Right lobe of liver (tissue), 6 donors: ENCODE results near the gene ZRANB1. TPM values are rescaled to one million over a fixed set of nuclear protein-coding genes. Genes with fewer than 3 reads are reported as not detected.
"Not testable (repeated sequence)": the region's sequence is repeated elsewhere in the genome, so short reads cannot be mapped to it uniquely, and the experiment has no call there.

Experiments
- ATAC-seq, 4 donors: fragments of 200-7000 bp; cut with Tn5 transposase; one replicate each; pipeline ENCODE4 v1.9.1; 2020; ENCODE audit warnings: mild to moderate bottlenecking in 4 of 4, moderate library complexity in 4 of 4
- DNase-seq, 3 donors: peaks; one replicate each; pipeline ENCODE4 v3.0.0-alpha.2; 2020
- H3K27ac ChIP-seq, 3 donors: fragments of 200-600 bp; one replicate each; pipeline ENCODE4 v1.8.0; 2022
- H3K27me3 ChIP-seq, 2 donors: fragments of 200-600 bp; one replicate each; pipeline ENCODE4 v1.8.0; 2022
- H3K36me3 ChIP-seq, 4 donors: fragments of 200-600 bp; sonication (generic) in 1 of 4; one replicate each; pipeline versions ENCODE4 v1.5.1 to v1.8.0; 2017 to 2022; ENCODE audit warnings: control low read depth in 1 of 4
- H3K4me1 ChIP-seq, 4 donors: fragments of 200-600 bp; sonication (generic) in 1 of 4; one replicate each; pipeline versions ENCODE4 v1.5.1 to v1.8.0; 2017 to 2022; ENCODE audit warnings: control low read depth in 1 of 4
- H3K4me3 ChIP-seq, 3 donors: fragments of 200-600 bp; one replicate each; pipeline ENCODE4 v1.8.0; 2022
- H3K9me3 ChIP-seq, 4 donors: fragments of 200-600 bp; sonication (generic) in 1 of 4; one replicate each; pipeline versions ENCODE4 v1.5.1 to v1.8.0; 2017 to 2022; ENCODE audit warnings: control low read depth in 1 of 4
- POLR2A ChIP-seq: fragments of 450-650 bp; IDR thresholded peaks from one replicate; pipeline ENCODE4 v1.6.1; 2017; ENCODE audit warnings: antibody characterized with exemption, mild to moderate bottlenecking
- WGBS: methylation state at CpG from one replicate; pipeline ENCODE4 v1.1.6; 2018; ENCODE audit warnings: low coverage, low lambda C conversion rate; ENCODE audit not compliant: insufficient coverage; ENCODE audit errors: missing lambda C conversion rate; 5-methylcytosine and 5-hydroxymethylcytosine counted together
- intact Hi-C, 2 donors: fragments of 100-400 bp; cut with DNase I; formaldehyde crosslinking; loops; one replicate each; pipeline versions ENCODE4 v1.11.2 to v1.14.1; 2022
- total RNA-seq, 6 experiments: library from RNA; depleted of rRNA in 2 of 6; stranded (reverse); fragments of >200 nt in 2 of 6; fragmentation: NEBNext Ultra II Directional in 3 of 6; extraction: Animal tissue kit (Norgen Biotek cat#: 25700) in 3 of 6; gene quantifications; one replicate each; pipeline versions ENCODE4 v1.1.0 to v1.2.4, GENCODE V29; 2016 to 2023
- TF ChIP-seq, protein P1 (sequence below), 4 donors: fragments of 200-600 bp in 3 of 4; fragments of 450-650 bp in 1 of 4; IDR thresholded peaks; one replicate each; pipeline versions ENCODE4 v1.5.1 to v1.8.0; 2016 to 2022; ENCODE audit warnings: antibody characterized with exemption in 4 of 4, mild to moderate bottlenecking in 2 of 4
- donor health status: DM: no; HTN: yes; CAD: no.
- donor health status: DM: no; HTN: no; CAD: no.
- donor health status: DM: no; HTN: no; CAD: no.
- donor health status: DM: no; HTN: yes; CAD: no.
- donor health status: DM: no; HTN: yes; CAD: no.

Gene ZRANB1
- total RNA-seq, 6 experiments from 2014 or later, result 8.6 to 17.6 (median 11.6) TPM

- no peak overlapping the region for H3K4me3 ChIP-seq
- peaks cover 0 to 61% (median 0%) of the 10 kb centered on the region in 4 donors for H3K4me1 ChIP-seq
- intact Hi-C loops, result no loop called here
- TF ChIP-seq, protein P1, sequence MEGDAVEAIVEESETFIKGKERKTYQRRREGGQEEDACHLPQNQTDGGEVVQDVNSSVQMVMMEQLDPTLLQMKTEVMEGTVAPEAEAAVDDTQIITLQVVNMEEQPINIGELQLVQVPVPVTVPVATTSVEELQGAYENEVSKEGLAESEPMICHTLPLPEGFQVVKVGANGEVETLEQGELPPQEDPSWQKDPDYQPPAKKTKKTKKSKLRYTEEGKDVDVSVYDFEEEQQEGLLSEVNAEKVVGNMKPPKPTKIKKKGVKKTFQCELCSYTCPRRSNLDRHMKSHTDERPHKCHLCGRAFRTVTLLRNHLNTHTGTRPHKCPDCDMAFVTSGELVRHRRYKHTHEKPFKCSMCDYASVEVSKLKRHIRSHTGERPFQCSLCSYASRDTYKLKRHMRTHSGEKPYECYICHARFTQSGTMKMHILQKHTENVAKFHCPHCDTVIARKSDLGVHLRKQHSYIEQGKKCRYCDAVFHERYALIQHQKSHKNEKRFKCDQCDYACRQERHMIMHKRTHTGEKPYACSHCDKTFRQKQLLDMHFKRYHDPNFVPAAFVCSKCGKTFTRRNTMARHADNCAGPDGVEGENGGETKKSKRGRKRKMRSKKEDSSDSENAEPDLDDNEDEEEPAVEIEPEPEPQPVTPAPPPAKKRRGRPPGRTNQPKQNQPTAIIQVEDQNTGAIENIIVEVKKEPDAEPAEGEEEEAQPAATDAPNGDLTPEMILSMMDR (IDR thresholded peaks at IDR 0.05), result no peak
- no peak for TF ChIP-seq POLR2A
- DNase-seq (peak in 1 of 3 donors; percentile 45), ATAC-seq (no peak)
- no peaks in the 10 kb centered on the region for H3K36me3 ChIP-seq
- peak overlapping the region in 1 of 3 donors; percentile 68 for H3K27ac ChIP-seq
- H3K27me3 ChIP-seq, result no peaks in the 10 kb centered on the region
- 17% methylated on average over 4 of the region's 5 CpGs for WGBS
- H3K9me3 ChIP-seq, result no peaks in the 10 kb centered on the region
These were observed 29.6 kb upstream of the ZRANB1 start for GRCh38 chr10:124912101-124912886.

DNA sequence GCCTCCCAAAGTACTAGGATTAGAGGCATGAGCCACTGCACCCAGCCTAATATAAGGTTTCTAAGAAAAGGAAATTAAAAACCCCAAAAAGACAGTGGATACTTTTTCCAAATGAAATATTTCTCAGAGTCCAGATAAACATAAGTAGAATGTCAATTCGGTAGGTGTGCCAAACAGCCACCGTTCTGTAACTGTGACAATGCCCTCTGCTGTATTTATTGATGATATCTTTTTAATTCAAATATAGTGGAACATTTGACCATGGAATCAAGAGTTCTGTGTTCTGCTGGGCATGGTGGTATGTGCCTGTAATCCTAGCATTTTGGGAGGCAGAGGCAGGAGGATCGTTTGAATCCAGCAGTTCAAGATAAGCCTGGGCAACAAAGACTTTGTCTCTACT is 28.8 kb upstream of the ZRANB1 start:
- no peak for TF ChIP-seq POLR2A
- TF ChIP-seq, protein P1 (IDR thresholded peaks at IDR 0.05), result no peak
- Histone ChIP-seq H3K4me3 (no peak overlapping the region), H3K4me1 (peaks cover 0 to 59% (median 0%) of the 10 kb centered on the region in 4 donors), H3K9me3 (no peaks in the 10 kb centered on the region), H3K27me3 (no peaks in the 10 kb centered on the region), H3K36me3 (no peaks in the 10 kb centered on the region), H3K27ac (peak overlapping the region in 1 of 3 donors; percentile 68)
- ATAC-seq (no peak), DNase-seq (no peak)
- 37% methylated on average over 3 of the region's 3 CpGs for WGBS
- intact Hi-C loops, result no loop called here

DNA sequence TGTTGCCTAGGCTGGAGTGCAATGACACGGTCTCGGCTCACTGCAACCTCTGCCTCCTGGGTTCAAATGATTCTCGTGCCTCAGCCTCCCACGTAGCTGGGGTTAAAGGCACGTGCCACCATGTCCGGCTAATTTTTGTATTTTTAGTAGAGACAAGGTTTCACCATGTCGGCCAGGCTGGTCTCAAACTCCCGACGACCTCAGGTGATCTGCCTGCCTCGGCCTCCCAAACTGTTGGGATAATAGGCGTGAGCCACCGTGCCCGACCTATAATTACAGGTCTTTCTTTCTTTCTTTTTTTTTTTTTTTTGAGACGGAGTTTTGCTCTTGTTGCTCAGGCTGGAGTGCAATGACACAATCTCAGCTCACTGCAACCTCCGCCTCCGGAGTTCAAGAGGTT is 27.5 kb upstream of the ZRANB1 start:
- H3K4me1 ChIP-seq, result peaks cover 0 to 59% (median 2%) of the 10 kb centered on the region in 4 donors
- H3K27ac ChIP-seq, H3K9me3 ChIP-seq, H3K27me3 ChIP-seq, H3K4me3 ChIP-seq, ATAC-seq, H3K36me3 ChIP-seq, intact Hi-C loops: not testable (repeated sequence)
- WGBS, result 65% methylated on average over 11 of the region's 16 CpGs
- DNase-seq, result peak in 1 of 3 donors; percentile 33

GRCh38 chr10:124916098-124916584 is 25.8 kb upstream of the ZRANB1 start:
- peak overlapping the region; percentile 93 to 98 (median 95) for H3K27ac ChIP-seq
- no peaks in the 10 kb centered on the region for H3K9me3 ChIP-seq
- 2% methylated on average over 11 of the region's 13 CpGs for WGBS
- ATAC-seq, result peak in 3 of 4 donors; percentile 1 to 3 (median 2)
- H3K27me3 ChIP-seq, result no peaks in the 10 kb centered on the region
- H3K36me3 ChIP-seq, result no peaks in the 10 kb centered on the region
- H3K4me1 ChIP-seq, result peaks cover 0 to 57% (median 2%) of the 10 kb centered on the region in 4 donors
- peak overlapping the region; percentile 77 to 79 (median 78) for H3K4me3 ChIP-seq
- TF ChIP-seq, protein P1 (IDR thresholded peaks at IDR 0.05), result peak in 1 of 4 donors; percentile 6
- TF ChIP-seq POLR2A, result no peak
- peak in 1 of 3 donors; percentile 22 for DNase-seq
- intact Hi-C loops, result no loop called here
